Small intestine (tissue), 7 donors: Measurements from ENCODE around the gene MRGPRD. TPM values are rescaled to one million over a fixed set of nuclear protein-coding genes. Genes with fewer than 3 reads are reported as not detected.

Source experiments
- DNase-seq, 2 donors: peaks; one replicate each; pipeline versions ENCODE4 v3.0.0 to v3.0.0-alpha.2; 2013
- FAIRE-seq: peaks from 2 replicates; lab custom pipeline; 2012; peaks lifted over from hg19 to GRCh38; lab: Jason Lieb, UNC
- H3K27ac ChIP-seq, 3 donors: one replicate each; pipeline ENCODE4 v1.5.1; 2013; ENCODE audit warnings: low read length in 2 of 3, mild to moderate bottlenecking in 2 of 3, control low read depth in 1 of 3, inconsistent platforms in 1 of 3, low read depth in 1 of 3, moderate library complexity in 1 of 3
- H3K27me3 ChIP-seq, 3 donors: one replicate each; pipeline ENCODE4 v1.6.1; 2013; ENCODE audit warnings: low read length in 3 of 3, inconsistent platforms in 1 of 3; ENCODE audit not compliant: control insufficient read depth in 3 of 3, insufficient read depth in 3 of 3
- H3K36me3 ChIP-seq, 3 donors: one replicate each; pipeline ENCODE4 v1.6.1; 2013; ENCODE audit warnings: low read length in 3 of 3, inconsistent platforms in 1 of 3, low read depth in 1 of 3, mild to moderate bottlenecking in 1 of 3, moderate library complexity in 1 of 3; ENCODE audit not compliant: control insufficient read depth in 3 of 3, insufficient read depth in 2 of 3
- H3K4me1 ChIP-seq, 3 donors: one replicate each; pipeline ENCODE4 v1.6.1; 2013; ENCODE audit warnings: low read length in 2 of 3, inconsistent platforms in 1 of 3, low read depth in 1 of 3, mild to moderate bottlenecking in 1 of 3, moderate library complexity in 1 of 3; ENCODE audit not compliant: control insufficient read depth in 3 of 3, insufficient read depth in 2 of 3
- H3K4me3 ChIP-seq, 3 donors: one replicate each; pipeline ENCODE4 v1.5.1; 2013; ENCODE audit warnings: low read length in 3 of 3, control low read depth in 1 of 3, inconsistent platforms in 1 of 3, low read depth in 1 of 3, mild to moderate bottlenecking in 1 of 3, moderate library complexity in 1 of 3
- H3K9me3 ChIP-seq, 2 donors: one replicate each; pipeline ENCODE4 v1.6.1; 2013; ENCODE audit warnings: low read depth in 1 of 2, low read length in 1 of 2; ENCODE audit not compliant: control insufficient read depth in 2 of 2, insufficient read depth in 1 of 2
- WGBS, 3 donors: extraction: QIAGEN DNeasy Blood & Tissue Kit; methylation state at CpG; one replicate each; pipeline ENCODE4 v1.1.7; 2013; 5-methylcytosine and 5-hydroxymethylcytosine counted together
- polyA plus RNA-seq, 4 donors: library from polyadenylated mRNA; stranded (reverse) in 3 of 4; unstranded in 1 of 4; fragments of 200-250 nt in 3 of 4; fragments of 120-200 nt in 1 of 4; gene quantifications; one replicate each; pipeline versions ENCODE4 v1.2.1 to v1.2.3, GENCODE V29; 2013
- donor health status: healthy with polysubstance abuse.
- donor health status: control.
- donor health status: control.
- donor health status: Bipolar disorder and iron deficiency.
- donor health status: healthy.

MRGPRD gene
- polyA plus RNA-seq, 4 donors: 0.06 TPM; not detected in 3

DNA sequence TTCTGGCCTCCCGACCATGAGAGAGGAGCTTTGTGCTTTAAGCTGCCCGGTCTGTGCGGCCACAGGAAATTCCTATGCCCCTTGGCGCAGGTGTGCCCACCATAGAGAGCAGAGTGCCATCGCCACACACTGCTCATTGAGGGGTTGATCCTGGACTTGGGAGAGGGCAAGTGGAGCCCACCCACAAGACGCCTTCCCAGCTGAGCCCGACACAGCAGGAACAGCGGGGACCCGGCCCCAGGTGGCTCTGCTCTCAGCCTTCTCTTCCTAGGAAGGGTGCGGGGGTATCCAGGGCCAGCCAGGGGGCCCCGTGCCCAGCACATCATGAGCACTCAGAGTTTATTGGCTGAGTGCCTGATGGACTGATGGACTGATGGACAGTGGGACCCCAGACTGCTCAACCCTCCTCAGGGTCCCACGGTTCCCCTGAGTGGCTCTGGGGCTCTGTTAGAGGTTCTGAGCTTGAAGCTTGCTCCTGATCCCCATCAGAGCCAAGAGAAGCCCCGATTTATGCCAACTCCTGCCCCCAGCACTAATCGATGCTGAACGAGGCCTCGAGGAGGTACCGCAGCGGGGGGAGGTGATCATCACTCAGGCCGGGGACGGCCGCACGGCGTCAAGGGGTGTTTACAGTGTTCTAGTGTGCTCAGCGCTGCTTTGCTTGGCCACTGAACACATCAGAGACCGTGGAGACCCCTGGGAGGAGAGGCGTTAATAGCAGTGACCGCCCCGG is 13.5 kb upstream of the MRGPRD start:
- Histone ChIP-seq H3K4me1 (peaks cover 0 to 15% (median 0%) of the 10 kb centered on the region in 3 donors), H3K36me3 (no peaks in the 10 kb centered on the region), H3K27ac (no peak overlapping the region), H3K9me3 (no peaks in the 10 kb centered on the region), H3K27me3 (peaks cover 0 to 9% (median 0%) of the 10 kb centered on the region in 3 donors), H3K4me3 (no peak overlapping the region)
- DNase-seq: no peak
- no peak for FAIRE-seq
- WGBS, 3 donors: 80 to 82% (median 81%) methylated on average over 28 of the region's 28 CpGs

DNA sequence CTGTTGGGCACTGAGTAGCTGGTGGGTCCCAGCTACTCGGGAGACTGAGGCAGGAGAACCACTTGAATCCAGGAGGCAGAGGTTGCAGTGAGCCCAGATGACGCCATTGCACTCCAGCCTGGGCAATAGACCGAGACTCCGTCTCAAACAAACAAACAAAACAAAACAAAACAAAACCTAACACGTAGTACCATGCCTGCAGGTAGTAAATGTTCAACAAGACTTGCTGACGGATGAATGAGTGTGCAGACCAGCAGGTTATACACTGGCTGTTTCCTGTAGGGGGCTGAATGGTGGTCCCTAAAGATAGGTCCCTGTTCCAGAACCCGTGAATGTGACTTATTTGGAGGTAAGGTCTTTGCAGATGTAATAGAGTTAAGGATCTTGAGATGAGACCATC is 12.8 kb upstream of the MRGPRD start:
- no peaks in the 10 kb centered on the region for H3K9me3 ChIP-seq
- peaks cover 0 to 9% (median 0%) of the 10 kb centered on the region in 3 donors for H3K27me3 ChIP-seq
- no peak for FAIRE-seq
- WGBS, 3 donors: 36 to 72% (median 60%) methylated on average over 7 of the region's 7 CpGs
- H3K36me3 ChIP-seq: no peaks in the 10 kb centered on the region
- no peak overlapping the region for H3K4me3 ChIP-seq
- H3K4me1 ChIP-seq: peaks cover 0 to 9% (median 0%) of the 10 kb centered on the region in 3 donors
- H3K27ac ChIP-seq: no peak overlapping the region
- no peak for DNase-seq

DNA sequence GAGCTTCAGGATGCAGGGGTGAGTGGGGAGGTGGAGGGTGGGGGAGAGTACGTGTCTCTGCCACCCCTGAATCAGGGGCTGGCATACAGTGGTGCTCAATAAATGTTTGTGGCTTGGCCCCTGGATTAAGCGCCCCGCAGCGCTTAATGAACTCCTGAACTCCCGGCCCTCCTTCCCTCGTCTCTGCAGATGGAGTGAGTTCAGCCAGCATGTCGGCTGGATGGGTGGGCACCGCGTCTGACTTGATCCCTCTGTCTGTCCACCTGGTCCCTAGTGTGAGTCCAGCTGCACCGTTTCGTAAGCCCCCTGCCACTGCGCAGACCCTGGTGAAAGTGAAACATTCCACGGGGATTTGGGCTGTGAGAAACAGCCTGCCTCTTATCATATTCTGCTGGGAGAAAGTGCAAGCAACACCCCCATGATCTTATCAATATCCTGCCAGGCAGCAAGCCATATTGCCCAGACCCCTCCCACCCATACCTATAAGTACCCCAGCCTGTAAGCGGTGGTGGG is 12.0 kb upstream of the MRGPRD start:
- no peak overlapping the region for H3K27ac ChIP-seq
- no peaks in the 10 kb centered on the region for H3K9me3 ChIP-seq
- no peak for DNase-seq
- no peaks in the 10 kb centered on the region for H3K36me3 ChIP-seq
- 30 to 55% (median 37%) methylated on average over 14 of the region's 14 CpGs for WGBS, 3 donors
- H3K4me3 ChIP-seq: no peak overlapping the region
- H3K4me1 ChIP-seq: peaks cover 0 to 1% (median 0%) of the 10 kb centered on the region in 3 donors
- FAIRE-seq: no peak
- peaks cover 0 to 9% (median 0%) of the 10 kb centered on the region in 3 donors for H3K27me3 ChIP-seq

DNA sequence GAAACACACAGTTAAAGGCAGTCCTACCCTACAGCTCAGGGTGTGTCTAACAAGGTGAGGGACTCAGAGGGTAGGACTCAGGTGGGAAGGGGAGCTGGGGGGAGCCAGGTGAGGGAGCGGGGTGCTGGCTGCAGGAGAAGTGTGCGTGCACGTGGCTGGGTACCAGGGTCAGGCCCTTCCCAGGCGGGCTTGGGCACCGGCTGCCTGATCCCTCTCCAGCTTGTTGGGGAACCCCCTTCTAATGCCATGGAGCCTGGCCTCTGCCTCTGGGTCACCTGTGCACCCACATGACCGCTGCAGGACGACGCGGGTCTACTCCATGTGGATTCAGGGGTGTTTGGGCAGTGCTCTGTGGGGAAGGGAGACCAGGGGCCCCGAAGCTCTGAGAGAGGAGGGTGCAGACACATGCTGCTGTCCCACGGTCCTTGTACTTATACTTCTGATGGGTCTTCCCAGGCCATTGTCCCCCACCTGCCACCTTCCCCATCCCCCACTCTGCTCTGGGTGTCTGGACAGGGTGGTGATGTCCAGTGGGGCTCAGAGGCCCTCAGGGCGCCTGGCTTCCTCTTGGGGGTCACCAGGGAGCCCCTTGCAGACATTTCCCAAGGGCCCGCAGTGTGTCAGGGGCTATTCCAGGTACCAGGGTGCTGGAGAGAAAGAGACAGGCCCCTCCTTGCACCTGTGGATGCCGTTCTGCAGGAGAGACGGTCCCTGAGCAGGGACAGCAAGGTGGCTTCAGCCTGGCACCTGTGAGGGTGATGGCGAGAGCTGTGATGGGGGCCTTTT is 10.4 kb upstream of the MRGPRD start:
- no peak overlapping the region for H3K4me3 ChIP-seq
- 74 to 88% (median 83%) methylated on average over 16 of the region's 16 CpGs for WGBS, 3 donors
- H3K27ac ChIP-seq: no peak overlapping the region
- H3K36me3 ChIP-seq: no peaks in the 10 kb centered on the region
- no peaks in the 10 kb centered on the region for H3K4me1 ChIP-seq
- peaks cover 0 to 3% of the 10 kb centered on the region in 2 donors for H3K9me3 ChIP-seq
- FAIRE-seq: no peak
- H3K27me3 ChIP-seq: peaks cover 0 to 9% (median 3%) of the 10 kb centered on the region in 3 donors
- no peak for DNase-seq

DNA sequence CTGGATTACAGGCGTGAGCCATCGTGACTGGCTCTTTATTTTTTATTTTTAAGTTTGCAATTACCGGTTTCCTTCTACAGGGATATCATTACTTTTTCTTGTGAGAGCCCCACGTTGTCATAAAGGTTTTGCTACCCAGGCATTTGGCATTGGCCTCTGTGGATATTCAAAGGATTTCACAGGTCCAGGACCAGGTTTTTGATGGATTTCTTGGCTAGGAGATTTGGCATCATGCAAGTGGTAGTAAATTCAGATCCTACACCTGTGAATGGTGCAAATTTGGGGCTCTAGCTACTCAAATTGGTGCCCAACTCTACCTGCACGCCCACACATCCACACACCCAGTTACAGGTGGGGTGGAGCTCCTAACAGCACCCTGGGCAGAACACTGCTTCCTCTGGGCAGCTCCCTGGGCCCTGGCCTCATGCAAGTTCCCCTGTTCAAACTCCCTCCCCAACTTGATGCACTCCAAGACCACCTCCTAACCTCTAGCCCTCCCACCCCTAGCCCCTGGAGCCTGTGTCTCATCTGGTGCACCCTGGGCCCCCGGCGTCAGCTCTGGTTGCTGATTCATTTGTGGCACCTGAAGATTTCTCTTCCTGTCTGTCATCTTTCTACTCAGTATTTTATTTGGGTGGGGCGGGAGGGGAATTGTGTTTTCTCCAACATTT is 9.3 kb upstream of the MRGPRD start:
- no peaks in the 10 kb centered on the region for H3K36me3 ChIP-seq
- H3K27ac ChIP-seq: no peak overlapping the region
- H3K9me3 ChIP-seq: peaks cover 0 to 9% of the 10 kb centered on the region in 2 donors
- FAIRE-seq: no peak
- no peak for DNase-seq
- peaks cover 0 to 9% (median 3%) of the 10 kb centered on the region in 3 donors for H3K27me3 ChIP-seq
- WGBS, 3 donors: 72 to 82% (median 80%) methylated on average over 8 of the region's 8 CpGs
- no peak overlapping the region for H3K4me3 ChIP-seq
- no peaks in the 10 kb centered on the region for H3K4me1 ChIP-seq

DNA sequence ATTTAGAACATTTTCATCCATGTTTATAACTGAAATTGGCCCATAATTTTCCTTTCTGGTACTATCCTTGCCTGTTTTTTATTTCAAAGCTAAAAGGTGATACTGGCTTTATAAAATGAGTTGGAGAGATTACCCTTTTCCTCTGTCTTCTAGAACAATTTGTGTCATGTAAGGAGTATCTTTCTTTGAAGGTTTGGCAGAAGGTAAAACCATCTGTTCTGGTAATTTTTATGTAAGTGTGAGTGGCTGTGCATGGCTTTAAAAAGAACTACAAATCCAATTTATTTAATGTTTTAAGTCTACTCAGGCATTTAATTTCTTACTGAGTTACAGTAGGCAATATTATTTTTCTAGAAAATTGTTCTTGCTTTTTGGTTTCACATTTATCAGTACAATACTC is 7.7 kb upstream of the MRGPRD start:
- no peak overlapping the region for H3K27ac ChIP-seq
- no peak for FAIRE-seq
- peaks cover 0 to 9% of the 10 kb centered on the region in 2 donors for H3K9me3 ChIP-seq
- DNase-seq: no peak
- H3K4me1 ChIP-seq: no peaks in the 10 kb centered on the region
- peaks cover 0 to 6% (median 3%) of the 10 kb centered on the region in 3 donors for H3K27me3 ChIP-seq
- H3K4me3 ChIP-seq: no peak overlapping the region
- H3K36me3 ChIP-seq: no peaks in the 10 kb centered on the region

DNA sequence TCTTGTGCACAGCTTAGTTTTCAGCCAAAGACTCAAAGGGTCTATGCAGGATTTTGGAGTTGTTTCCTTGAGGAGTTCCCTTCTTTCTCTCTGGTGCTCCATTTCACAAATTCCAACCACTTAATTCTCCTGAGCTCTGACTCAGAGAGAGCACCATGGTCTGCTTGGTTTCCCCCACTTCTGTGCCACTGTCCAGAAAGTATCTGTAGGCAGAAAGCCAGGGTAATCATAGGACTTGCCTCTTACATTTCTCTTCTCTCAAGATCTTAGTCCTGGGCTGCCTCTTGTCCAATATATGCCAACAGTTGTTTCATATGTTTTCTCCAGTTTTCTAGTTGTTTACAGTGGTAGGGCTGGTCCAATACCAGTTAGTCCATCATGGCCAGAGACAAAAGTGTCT is 6.4 kb upstream of the MRGPRD start:
- Histone ChIP-seq H3K4me1 (no peaks in the 10 kb centered on the region), H3K27ac (peak overlapping the region in 1 of 3 donors; percentile 49), H3K9me3 (peaks cover 0 to 9% of the 10 kb centered on the region in 2 donors), H3K4me3 (no peak overlapping the region), H3K36me3 (no peaks in the 10 kb centered on the region), H3K27me3 (peaks cover 0 to 3% (median 0%) of the 10 kb centered on the region in 3 donors)
- no peak for DNase-seq
- FAIRE-seq: no peak

DNA sequence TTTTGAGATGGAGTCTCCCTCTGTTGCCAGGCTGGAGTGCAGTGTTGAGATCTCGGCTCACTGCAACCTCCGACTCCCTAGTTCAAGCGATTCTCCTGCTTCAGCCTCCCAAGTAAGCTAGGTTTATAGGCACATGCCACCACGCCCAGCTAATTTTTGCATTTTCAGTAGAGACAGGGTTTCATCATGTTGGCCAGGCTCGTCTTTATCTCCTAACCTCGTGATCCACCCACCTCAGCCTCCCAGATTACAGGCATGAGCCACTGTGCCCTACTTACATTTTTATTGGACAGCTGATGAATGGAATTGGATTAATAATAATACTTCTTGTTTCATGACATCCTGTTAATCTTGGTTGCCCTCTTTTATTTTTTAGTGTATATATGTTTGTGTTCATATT is 3.0 kb upstream of the MRGPRD start:
- H3K4me1 ChIP-seq: no peaks in the 10 kb centered on the region
- no peaks in the 10 kb centered on the region for H3K36me3 ChIP-seq
- WGBS, 3 donors: 59 to 80% (median 62%) methylated on average over 6 of the region's 6 CpGs
- H3K27ac ChIP-seq: no peak overlapping the region
- H3K27me3 ChIP-seq: peaks cover 0 to 3% (median 0%) of the 10 kb centered on the region in 3 donors
- H3K9me3 ChIP-seq: peaks cover 0 to 9% of the 10 kb centered on the region in 2 donors
- no peak overlapping the region for H3K4me3 ChIP-seq
- no peak for DNase-seq
- no peak for FAIRE-seq
